T-cell (primary cell): ENCODE data around the gene PMPCB. TPM values are rescaled to one million over a fixed set of nuclear protein-coding genes. Genes with fewer than 3 reads are reported as not detected.
"Not testable (repeated sequence)": the region's sequence is repeated elsewhere in the genome, so short reads cannot be mapped to it uniquely, and the experiment has no call there.

Experiments
- ATAC-seq, 4 experiments: fragments of 200-7000 bp in 3 of 4; fragments of 150-1000 bp in 1 of 4; cut with Tn5 transposase; replicated peaks in 1 of 4; 1 replicate in 3 of 4; 2 replicates in 1 of 4; pipeline ENCODE4 v1.10.0; 2021; ENCODE audit warnings: moderate library complexity in 3 of 4, mild to moderate bottlenecking in 2 of 4, moderate number of reproducible peaks in 1 of 4
- CTCF ChIA-PET, 2 donors: fragments of 300-600 bp; sonication (Branson Sonifier 250); formaldehyde crosslinking; loops; one replicate each; lab custom pipeline; 2022; ENCODE audit warnings: antibody characterized with exemption in 2 of 2; lab: Charles Lee
- POLR2A ChIA-PET, 2 donors: fragments of 300-600 bp; sonication (Branson Sonifier 250); formaldehyde crosslinking; loops; one replicate each; lab custom pipeline; 2022; ENCODE audit warnings: antibody characterized with exemption in 2 of 2; lab: Charles Lee
- DNase-seq, 35 experiments: peaks; one replicate each; pipeline versions ENCODE4 v3.0.0 to v3.0.0-alpha.2; 2013 to 2023
- H3K27ac ChIP-seq: one replicate; pipeline ENCODE4 v1.5.1; 2013; ENCODE audit warnings: low read length
- H3K27me3 ChIP-seq, 2 experiments: replicated peaks in 1 of 2; 1 replicate in 1 of 2; 2 replicates in 1 of 2; pipeline versions ENCODE4 v1.6.1 to v1.7.0; 2013; ENCODE audit warnings: low read length in 1 of 2, mixed read lengths in 1 of 2; ENCODE audit not compliant: control insufficient read depth in 2 of 2, insufficient read depth in 2 of 2; ENCODE audit errors: extremely low read depth in 1 of 2
- H3K36me3 ChIP-seq, 2 donors: 1 replicate in 1 of 2; 2 replicates in 1 of 2; pipeline versions ENCODE4 v1.6.1 to v1.7.0; 2013; ENCODE audit warnings: low read length in 1 of 2; ENCODE audit not compliant: control insufficient read depth in 2 of 2, insufficient read depth in 1 of 2; ENCODE audit errors: extremely low read depth in 1 of 2
- H3K4me1 ChIP-seq, 2 experiments: 1 replicate in 1 of 2; 2 replicates in 1 of 2; pipeline versions ENCODE4 v1.6.1 to v1.7.0; 2013; ENCODE audit warnings: low read length in 2 of 2, mixed read lengths in 1 of 2; ENCODE audit not compliant: insufficient read depth in 2 of 2, control insufficient read depth in 1 of 2; ENCODE audit errors: extremely low read depth in 1 of 2
- H3K4me3 ChIP-seq, 2 donors: 1 replicate in 1 of 2; 2 replicates in 1 of 2; pipeline versions ENCODE4 v1.5.1 to v1.7.0; 2013; ENCODE audit warnings: mild to moderate bottlenecking in 2 of 2, low read length in 1 of 2, moderate library complexity in 1 of 2; ENCODE audit not compliant: control insufficient read depth in 1 of 2; ENCODE audit errors: extremely low read depth in 1 of 2
- H3K9me3 ChIP-seq: 2 replicates; pipeline ENCODE4 v1.7.0; 2013
- H3K27ac Mint-ChIP-seq, 2 donors: one replicate each; pipeline ENCODE4 v1.8.0; 2020 to 2021; ENCODE audit warnings: mild to moderate bottlenecking in 2 of 2, mixed read lengths in 2 of 2
- H3K27me3 Mint-ChIP-seq, 2 donors: one replicate each; pipeline ENCODE4 v1.8.0; 2021 to 2022; ENCODE audit warnings: mixed read lengths in 2 of 2
- H3K36me3 Mint-ChIP-seq: one replicate; pipeline ENCODE4 v1.8.0; 2021; ENCODE audit warnings: mixed read lengths
- H3K4me1 Mint-ChIP-seq, 3 donors: one replicate each; pipeline ENCODE4 v1.8.0; 2020 to 2022; ENCODE audit warnings: mixed read lengths in 3 of 3, mild to moderate bottlenecking in 1 of 3
- H3K4me3 Mint-ChIP-seq, 3 donors: one replicate each; pipeline ENCODE4 v1.8.0; 2020 to 2022; ENCODE audit warnings: mild to moderate bottlenecking in 3 of 3, mixed read lengths in 3 of 3, moderate library complexity in 3 of 3
- H3K9me3 Mint-ChIP-seq, 3 donors: one replicate each; pipeline ENCODE4 v1.8.0; 2020 to 2022; ENCODE audit warnings: mixed read lengths in 3 of 3
- WGBS: methylation state at CpG from one replicate; pipeline ENCODE4 v1.1.5; 2013; ENCODE audit warnings: missing lambda C conversion rate; ENCODE audit not compliant: insufficient coverage; 5-methylcytosine and 5-hydroxymethylcytosine counted together
- total RNA-seq, 35 experiments: library from RNA in 6 of 35; stranded (reverse) in 6 of 35; fragments of 120-200 nt in 1 of 35; gene quantifications; one replicate each; pipeline versions ENCODE4 v1.2.1 to v1.2.4 and lab custom pipeline; 2013 to 2026

The PMPCB gene
- total RNA-seq, 5 donors from 2014 or later (not counting 1 experiment from before 2014, with no cell fraction given), result 62.5 to 91.1 (median 66.2) TPM

DNA sequence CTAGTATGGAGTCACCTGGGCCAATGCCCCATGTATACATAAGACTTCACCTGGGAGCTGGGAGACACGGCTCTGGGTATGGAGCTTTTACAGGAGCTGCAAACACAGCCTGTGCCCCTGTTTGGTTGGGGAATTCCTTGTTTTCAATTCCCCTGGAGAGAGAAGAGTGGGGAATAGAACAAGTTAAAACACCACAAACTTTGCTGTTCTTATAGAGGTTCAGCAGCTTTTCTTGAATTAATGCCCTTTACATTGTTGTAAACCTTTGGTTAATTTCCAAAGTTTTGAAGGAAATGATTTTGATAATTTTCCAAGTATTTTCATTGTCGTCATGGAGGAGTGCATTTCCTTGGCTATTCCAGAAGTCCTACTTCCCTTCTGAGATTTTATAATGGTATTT lies 19.0 kb upstream of the PMPCB start:
- CTCF ChIA-PET, H3K4me3 Mint-ChIP-seq, ATAC-seq, H3K27ac ChIP-seq, H3K9me3 Mint-ChIP-seq, H3K27ac Mint-ChIP-seq, H3K4me3 ChIP-seq, H3K36me3 ChIP-seq, POLR2A ChIA-PET, H3K36me3 Mint-ChIP-seq, DNase-seq, H3K9me3 ChIP-seq, H3K27me3 ChIP-seq, H3K27me3 Mint-ChIP-seq: not testable (repeated sequence)
- H3K4me1 Mint-ChIP-seq, result peaks cover 22 to 26% (median 22%) of the 10 kb centered on the region in 3 donors
- peaks cover 2 to 12% of the 10 kb centered on the region in 2 experiments for H3K4me1 ChIP-seq
- WGBS, result no CpG with 5 or more reads among the region's 2 CpGs

DNA sequence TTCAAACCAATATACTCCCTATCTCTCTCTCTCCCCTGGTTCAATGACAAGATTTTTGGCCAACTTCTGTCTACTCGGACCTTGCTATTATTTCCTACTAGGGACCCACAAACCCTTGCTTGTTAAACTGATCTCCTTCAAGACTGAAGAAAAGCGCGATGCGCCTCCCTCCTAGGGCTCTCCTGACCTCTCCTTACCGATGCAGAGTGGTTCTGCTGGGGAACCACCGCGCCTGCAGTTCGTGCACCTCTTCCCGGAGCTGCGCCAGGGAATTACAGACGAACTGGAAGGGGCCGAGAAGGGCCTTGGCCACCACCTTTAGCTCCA lies 17.6 kb upstream of the PMPCB start:
- CTCF ChIA-PET, H3K36me3 Mint-ChIP-seq, POLR2A ChIA-PET, H3K36me3 ChIP-seq, H3K27me3 ChIP-seq, H3K27me3 Mint-ChIP-seq, H3K9me3 ChIP-seq, H3K9me3 Mint-ChIP-seq: not testable (repeated sequence)
- peak overlapping the region; percentile 87 to 98 (median 92) for H3K4me3 Mint-ChIP-seq
- H3K27ac Mint-ChIP-seq, result peak overlapping the region; percentile 53 to 96
- Histone ChIP-seq H3K4me1 (peaks cover 2 to 12% of the 10 kb centered on the region in 2 experiments), H3K4me3 (peak overlapping the region; percentile 68 to 69), H3K27ac (peak overlapping the region; percentile 91)
- peaks cover 22 to 26% (median 22%) of the 10 kb centered on the region in 3 donors for H3K4me1 Mint-ChIP-seq
- peak in 7 of 35 experiments; percentile 1 to 43 (median 5) for DNase-seq
- peak in 3 of 4 experiments; percentile 3 to 11 (median 5) for ATAC-seq
- WGBS, result under 1% methylated on average over 12 of the region's 12 CpGs

DNA sequence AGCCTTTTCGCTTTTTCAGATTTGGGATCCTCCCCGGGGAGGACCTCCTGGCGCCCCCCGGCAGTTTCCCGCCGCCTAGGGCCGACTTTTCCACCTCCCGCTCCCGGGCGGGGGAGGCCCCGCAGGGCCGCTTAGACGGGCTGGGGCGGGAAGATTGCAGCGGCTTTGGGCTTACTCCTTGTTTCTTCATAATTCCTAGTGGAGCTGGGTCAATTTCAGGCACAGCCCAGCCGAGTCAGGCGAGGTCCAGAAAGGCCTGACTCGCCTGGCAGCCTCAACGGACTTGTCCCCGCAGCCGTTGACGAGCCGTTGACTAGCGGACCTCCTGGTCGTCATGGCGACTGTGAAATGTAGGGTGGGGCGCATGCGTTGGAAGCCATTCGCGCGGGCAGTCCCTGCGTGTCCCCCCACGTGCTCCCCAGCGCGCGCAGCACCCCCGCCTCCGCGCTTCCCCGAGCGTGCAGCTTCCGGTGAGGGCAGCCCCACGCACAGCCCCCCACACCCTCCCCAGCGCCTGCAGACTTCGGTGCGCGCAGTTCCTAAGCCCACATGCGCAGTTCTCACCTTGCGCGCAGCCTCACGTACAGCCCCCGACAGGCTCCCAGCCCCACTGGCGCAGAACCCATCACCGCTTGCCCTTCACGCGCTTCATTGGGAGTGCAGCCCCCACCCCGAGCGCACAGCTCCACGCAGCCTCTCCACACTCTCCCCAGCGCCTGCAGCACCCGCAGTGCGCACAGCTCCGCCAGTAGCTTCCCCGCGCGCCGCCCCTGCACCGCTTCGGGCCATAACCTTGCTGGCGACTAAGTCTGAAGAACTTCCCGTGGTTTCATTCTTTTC lies 17.1 kb upstream of the PMPCB start:
- DNase-seq (peak; percentile 76 to 96 (median 93)), ATAC-seq (peak; percentile 94 to 96 (median 96))
- WGBS, result 0% methylated on average over 69 of the region's 71 CpGs
- not testable (repeated sequence) for H3K27me3 Mint-ChIP-seq, H3K9me3 Mint-ChIP-seq, H3K36me3 ChIP-seq, H3K9me3 ChIP-seq, H3K27me3 ChIP-seq, H3K36me3 Mint-ChIP-seq
- peak overlapping the region; percentile 87 to 98 (median 92) for H3K4me3 Mint-ChIP-seq
- H3K27ac Mint-ChIP-seq, result peak overlapping the region; percentile 96 to 99
- Histone ChIP-seq H3K4me3 (peak overlapping the region; percentile 68 to 70), H3K27ac (peak overlapping the region; percentile 91), H3K4me1 (peaks cover 2 to 12% of the 10 kb centered on the region in 2 experiments)
- peaks cover 22 to 26% (median 22%) of the 10 kb centered on the region in 3 donors for H3K4me1 Mint-ChIP-seq
- POLR2A ChIA-PET, result interaction anchor here (0.6 kb wide), 2 partner anchors 47 to 522 kb away, joined by 3 read pairs; no protein-coding TSS in a partner anchor
- CTCF ChIA-PET, result interaction anchor here in 1 of 2 donors (0.9 kb wide), 1 partner anchor 21 kb away, joined by 3 read pairs; no protein-coding TSS in a partner anchor

DNA sequence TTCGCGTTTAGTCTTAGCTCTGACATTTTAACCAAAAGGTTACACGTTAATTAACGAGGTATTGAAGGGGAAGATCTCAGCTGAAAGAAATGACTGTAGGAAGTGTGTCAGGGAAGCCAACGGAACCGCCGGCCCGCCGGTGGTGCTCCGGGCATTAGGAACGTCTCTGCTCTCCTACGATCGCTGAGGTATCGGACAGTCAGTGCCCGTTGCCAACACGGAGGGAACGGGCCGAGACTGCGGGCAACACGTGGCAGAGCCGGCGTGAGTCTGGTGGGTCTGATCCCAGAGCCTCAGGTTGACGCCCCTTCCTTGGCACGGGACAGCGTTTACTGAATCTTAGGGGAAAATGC lies 16.5 kb upstream of the PMPCB start:
- H3K36me3 Mint-ChIP-seq, H3K27me3 Mint-ChIP-seq, H3K9me3 Mint-ChIP-seq, H3K27me3 ChIP-seq, H3K9me3 ChIP-seq, H3K36me3 ChIP-seq: not testable (repeated sequence)
- ChIA-PET CTCF (interaction anchor here in 1 of 2 donors (0.9 kb wide), 1 partner anchor 21 kb away, joined by 3 read pairs; no protein-coding TSS in a partner anchor), POLR2A (interaction anchor here (0.6 kb wide), 2 partner anchors 46 to 523 kb away, joined by 3 read pairs; no protein-coding TSS in a partner anchor)
- peak overlapping the region; percentile 96 to 99 for H3K27ac Mint-ChIP-seq
- peaks cover 22 to 26% (median 22%) of the 10 kb centered on the region in 3 donors for H3K4me1 Mint-ChIP-seq
- Histone ChIP-seq H3K27ac (peak overlapping the region; percentile 73), H3K4me3 (peak overlapping the region; percentile 68 to 70), H3K4me1 (peaks cover 2 to 12% of the 10 kb centered on the region in 2 experiments)
- peak overlapping the region; percentile 87 to 98 (median 92) for H3K4me3 Mint-ChIP-seq
- ATAC-seq (peak in 1 of 4 experiments; percentile 6), DNase-seq (peak in 4 of 35 experiments; percentile 2 to 17 (median 12))
- WGBS, result under 1% methylated on average over 20 of the region's 25 CpGs

DNA sequence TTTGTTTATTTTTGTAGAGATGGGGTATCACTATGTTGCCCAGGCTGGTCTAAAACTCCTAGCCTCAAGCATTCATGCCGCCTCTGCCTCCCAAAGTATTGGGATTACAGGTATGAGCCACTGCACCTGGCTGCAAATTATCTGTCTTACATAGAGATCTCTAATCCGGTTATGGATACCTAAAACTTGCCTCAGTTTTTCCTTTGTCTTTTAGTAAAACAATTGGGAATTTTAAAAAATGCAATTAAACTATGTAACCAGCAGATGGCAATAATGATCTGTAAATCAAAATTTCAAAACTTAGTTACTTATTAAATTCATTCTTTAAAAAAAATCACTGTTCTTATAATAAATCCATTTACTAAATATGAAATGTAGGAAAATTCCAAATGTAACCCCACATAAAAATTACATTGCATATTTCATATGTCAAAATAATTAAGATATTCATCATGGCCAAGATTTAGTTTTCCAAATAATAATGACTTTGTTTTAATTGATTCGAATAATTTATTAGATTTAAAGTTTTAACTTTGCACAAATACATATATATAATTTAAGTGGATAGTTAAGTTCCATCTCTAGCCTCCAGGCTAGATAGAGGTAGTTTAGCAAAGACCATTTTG lies 14.3 kb upstream of the PMPCB start:
- H3K27me3 Mint-ChIP-seq, H3K9me3 Mint-ChIP-seq, H3K9me3 ChIP-seq, H3K4me3 ChIP-seq, H3K4me3 Mint-ChIP-seq, DNase-seq, CTCF ChIA-PET, H3K27ac Mint-ChIP-seq, H3K36me3 ChIP-seq, H3K27ac ChIP-seq, H3K36me3 Mint-ChIP-seq, ATAC-seq, H3K27me3 ChIP-seq: not testable (repeated sequence)
- peaks cover 22 to 26% (median 22%) of the 10 kb centered on the region in 3 donors for H3K4me1 Mint-ChIP-seq
- WGBS, result no CpG with 5 or more reads among the region's 3 CpGs
- peaks cover 2 to 12% of the 10 kb centered on the region in 2 experiments for H3K4me1 ChIP-seq
- POLR2A ChIA-PET, result interaction anchor here in 1 of 2 donors (0.5 kb wide), 1 partner anchor 147 kb away, joined by 5 read pairs; no protein-coding TSS in a partner anchor

DNA sequence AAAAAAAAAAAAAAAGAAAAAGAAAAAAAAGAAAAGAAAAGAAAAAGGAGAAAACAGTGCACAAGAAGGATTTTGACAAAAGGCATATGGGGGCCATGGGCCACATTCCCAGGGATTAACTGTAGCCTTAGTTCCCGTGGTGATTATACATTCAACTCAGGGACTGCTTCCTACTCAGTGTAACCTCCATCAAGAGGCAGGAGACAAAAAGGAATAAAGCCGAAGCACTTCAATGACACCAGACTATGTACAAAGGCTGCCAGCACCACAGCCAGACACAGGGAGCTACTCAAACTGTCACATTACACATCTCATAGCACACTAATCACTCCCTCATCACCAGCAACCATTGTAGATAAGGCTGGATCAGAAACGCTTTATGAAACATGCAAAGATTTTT lies 5.1 kb upstream of the PMPCB start:
- peaks cover 0 to 4% of the 10 kb centered on the region in 2 experiments for H3K4me1 ChIP-seq
- no peak overlapping the region for H3K27ac ChIP-seq
- WGBS, result 100% methylated on average over 1 of the region's 3 CpGs
- DNase-seq, result no peak
- H3K9me3 ChIP-seq, result no peaks in the 10 kb centered on the region
- H3K36me3 ChIP-seq, result no peaks in the 10 kb centered on the region
- H3K4me3 ChIP-seq, result no peak overlapping the region
- no peak overlapping the region for H3K27ac Mint-ChIP-seq
- H3K9me3 Mint-ChIP-seq, result no peaks in the 10 kb centered on the region
- peaks cover 7 to 12% of the 10 kb centered on the region in 2 donors for H3K27me3 Mint-ChIP-seq
- ChIA-PET CTCF (no interaction called here), POLR2A (no interaction called here)
- no peak for ATAC-seq
- H3K36me3 Mint-ChIP-seq, result no peaks in the 10 kb centered on the region
- peaks cover 2 to 4% of the 10 kb centered on the region in 2 experiments for H3K27me3 ChIP-seq
- no peak overlapping the region for H3K4me3 Mint-ChIP-seq
- H3K4me1 Mint-ChIP-seq, result peaks cover 10 to 14% (median 11%) of the 10 kb centered on the region in 3 donors
